Measurements from ENCODE around the gene THOC6. TPM values are rescaled to one million over a fixed set of nuclear protein-coding genes. Genes with fewer than 3 reads are reported as not detected.

Gene THOC6
- 20.0 and 26.9 TPM in 2 replicates for total RNA-seq

GRCh38 chr16:3023669-3024478 lies at the start of gene THOC6, which contains the start of gene HCFC1R1:
Gene THOC6 (plus strand): TSS chr16:3024035. CDS start chr16:3024327, 292 bp downstream.
Gene HCFC1R1 (minus strand): TSS chr16:3023942. CDS start chr16:3023941, 1 bp downstream.

DNA sequence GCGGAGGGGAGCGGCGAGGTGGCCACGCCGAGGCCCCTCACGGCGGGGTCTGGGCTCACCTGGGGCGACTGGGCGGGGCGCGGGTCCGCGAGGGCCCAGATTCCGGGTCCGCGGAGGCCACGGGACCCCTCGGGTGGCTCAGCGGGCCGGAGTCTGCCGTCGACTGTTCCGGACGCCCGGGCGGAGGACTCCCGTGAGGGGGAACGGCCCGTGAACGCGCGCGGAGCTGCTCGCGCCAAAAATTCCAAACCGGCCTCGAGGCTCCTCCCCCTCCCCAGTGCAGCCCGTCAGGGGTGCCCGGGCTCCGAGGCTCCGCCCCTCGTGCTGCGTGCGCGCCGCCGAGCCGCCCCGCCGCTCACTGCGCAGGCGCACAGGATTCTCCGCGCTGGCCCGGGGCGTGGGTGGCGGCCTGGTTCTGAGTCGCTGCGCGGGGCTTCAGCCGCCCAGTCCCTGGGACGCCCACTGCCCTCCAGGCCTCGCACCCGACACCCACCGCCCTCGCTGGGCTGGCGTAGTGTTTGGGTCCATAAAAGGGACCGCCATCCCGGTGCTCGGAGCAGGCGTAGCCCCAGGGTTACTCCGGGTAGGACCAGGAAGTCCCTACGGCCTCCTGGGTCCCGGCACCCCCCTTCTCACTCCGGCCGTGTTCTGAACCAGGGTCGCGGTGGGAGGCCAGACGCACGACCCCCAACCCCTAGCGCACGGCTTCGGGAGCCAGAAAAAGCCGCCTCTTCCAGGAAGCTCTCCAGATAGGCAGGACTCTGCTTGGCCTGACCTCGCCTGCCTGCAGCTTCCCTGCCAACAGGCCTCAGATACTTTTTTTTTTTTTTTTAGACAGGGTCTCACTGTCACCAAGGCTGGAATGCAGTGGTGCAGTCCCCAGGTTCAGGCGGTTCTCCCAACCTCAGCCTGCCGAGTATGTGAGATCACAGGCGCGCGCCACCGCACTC lies 43.3 kb upstream of the THOC6 start, which contains the start of gene PKMYT1:
PKMYT1 (minus strand) TSS at position 220 of the 950 bp plus-strand sequence. CDS start 789 bp downstream, outside the sequence.

GRCh38 chr16:3012828-3013420 lies 10.9 kb upstream of the THOC6 start, which contains the start of gene CLDN9:
Gene CLDN9 (plus strand): TSS chr16:3012923. CDS start chr16:3013363, 440 bp downstream.

GRCh38 chr16:3017794-3018506 lies 5.9 kb upstream of the THOC6 start, which contains the start of gene CLDN6:
Gene CLDN6 (minus strand): TSS chr16:3018183. CDS start chr16:3016021, 2,162 bp downstream.

DNA sequence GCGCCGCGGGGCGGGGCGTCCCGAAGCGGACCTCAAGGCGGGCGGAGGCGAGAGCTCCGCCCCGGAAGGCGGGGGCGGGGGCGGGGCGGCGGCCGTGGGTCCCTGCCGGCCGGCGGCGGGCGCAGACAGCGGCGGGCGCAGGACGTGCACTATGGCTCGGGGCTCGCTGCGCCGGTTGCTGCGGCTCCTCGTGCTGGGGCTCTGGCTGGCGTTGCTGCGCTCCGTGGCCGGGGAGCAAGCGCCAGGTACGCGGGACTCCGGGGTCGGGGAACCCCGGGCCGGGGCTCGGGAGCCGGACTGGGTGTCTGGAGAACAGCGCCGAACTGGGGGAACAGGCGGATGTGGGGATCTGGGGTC lies 3.6 kb upstream of the THOC6 start, which contains the start of gene TNFRSF12A:
TNFRSF12A (plus strand) TSS at position 122 of the 357 bp plus-strand sequence; CDS start at position 152, 30 bp downstream.

DNA sequence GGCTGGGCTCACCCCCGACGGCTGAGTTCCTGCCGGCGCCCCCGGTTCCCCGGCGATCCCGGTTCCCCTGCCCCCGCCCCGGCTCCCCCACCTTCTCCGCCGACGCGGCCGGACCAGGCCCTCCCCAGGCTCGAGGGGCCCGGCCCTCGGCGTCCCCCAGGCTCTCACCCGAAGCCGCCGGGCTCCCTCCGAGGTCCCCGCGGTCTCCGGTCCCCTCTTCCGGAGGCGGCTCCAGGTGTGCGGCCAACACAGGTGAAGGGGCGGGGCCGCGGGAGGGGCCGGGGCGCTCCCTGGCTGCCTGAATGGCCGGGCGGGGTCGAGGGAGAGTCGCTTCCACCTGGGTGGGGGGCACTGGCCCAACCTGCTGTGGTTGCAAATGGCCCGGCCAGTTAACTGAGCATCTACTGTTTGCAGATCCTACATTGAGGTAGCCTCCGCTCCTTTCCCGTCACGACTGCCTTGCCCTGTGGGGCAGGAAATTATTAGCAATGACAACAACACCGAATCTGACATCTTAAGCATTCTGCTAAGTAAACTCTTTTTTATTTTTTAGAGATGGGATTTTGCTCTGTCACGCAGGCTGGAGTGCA lies 13.0 kb downstream of the THOC6 start, which contains the start of gene BICDL2:
BICDL2 (minus strand) TSS at position 219 of the 590 bp plus-strand sequence. CDS start 1,448 bp downstream, outside the sequence.

GRCh38 chr16:3045758-3046640 lies 22.2 kb downstream of the THOC6 start, which contains the start of gene MMP25:
Gene MMP25 (plus strand): TSS chr16:3046561. CDS start chr16:3046918, 357 bp downstream.

DNA sequence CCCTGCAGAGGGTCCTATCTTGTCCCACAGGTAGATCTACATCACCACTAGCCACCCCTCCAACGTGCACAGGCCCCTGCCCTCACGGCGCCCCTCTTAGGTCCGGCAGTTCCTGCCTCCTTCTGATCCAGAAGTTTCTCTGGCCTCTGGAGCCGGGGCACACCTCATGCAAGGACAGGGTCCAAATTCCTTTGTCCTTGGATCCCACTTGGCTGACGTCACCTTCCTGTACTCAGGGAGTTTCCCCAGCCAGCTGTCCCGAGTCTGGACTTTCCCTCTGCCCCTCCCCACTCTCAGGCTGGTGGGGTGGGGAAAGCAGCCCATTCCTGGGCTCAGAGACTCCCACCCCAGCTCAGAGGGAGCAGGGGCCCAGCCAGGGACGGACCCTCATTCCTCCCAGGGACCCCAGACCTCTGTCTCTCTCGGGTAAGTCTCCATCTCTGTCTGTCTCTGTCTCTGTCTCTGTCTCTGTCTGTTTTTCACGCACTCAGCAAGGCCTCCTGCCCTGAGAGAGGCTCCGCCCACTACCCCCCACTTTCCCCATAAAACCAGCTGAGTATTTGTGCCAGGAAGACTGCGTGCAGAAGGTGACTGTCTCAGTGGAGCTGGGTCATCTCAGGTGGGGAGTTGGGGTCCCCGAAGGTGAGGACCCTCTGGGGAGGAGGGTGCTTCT lies 41.4 kb downstream of the THOC6 start, which contains the start of gene IL32:
IL32 (plus strand) TSS at position 572 of the 673 bp plus-strand sequence. CDS start 172 bp downstream, outside the sequence.

Other genes with a start within 250 kb of the THOC6 start
- 303 and 308 TPM in 2 replicates for gene ELOB, start 246.8 kb upstream of the THOC6 start, total RNA-seq
- not detected in 2 replicates for gene PRSS33, start 236.5 kb upstream of the THOC6 start, total RNA-seq
- gene PRSS41, start 225.6 kb upstream of the THOC6 start, total RNA-seq = not detected in 2 replicates
- gene PRSS21, start 206.8 kb upstream of the THOC6 start, total RNA-seq = 0.44 and 2.0 TPM in 2 replicates
- not detected in 2 replicates for gene ZG16B, start 193.7 kb upstream of the THOC6 start, total RNA-seq
- not detected in 2 replicates for gene PRSS22, start 165.9 kb upstream of the THOC6 start, total RNA-seq
- 73.9 and 77.1 TPM in 2 replicates for gene FLYWCH2, start 140.8 kb upstream of the THOC6 start, total RNA-seq
- gene FLYWCH1, start 112.1 kb upstream of the THOC6 start, total RNA-seq = 46.4 and 77.6 TPM in 2 replicates
- 0.17 TPM in 1 of 2 replicates, not detected in the other for gene KREMEN2, start 59.8 kb upstream of the THOC6 start, total RNA-seq
- gene PAQR4, start 54.7 kb upstream of the THOC6 start, total RNA-seq = 2.5 and 6.5 TPM in 2 replicates
- gene PKMYT1, start 43.6 kb upstream of the THOC6 start, total RNA-seq = 0.83 and 9.9 TPM in 2 replicates
- under 0.01 TPM in 1 of 2 replicates, not detected in the other for gene CLDN9, start 11.1 kb upstream of the THOC6 start, total RNA-seq
- gene CLDN6, start 5.9 kb upstream of the THOC6 start, total RNA-seq = 0.15 TPM in 1 of 2 replicates, not detected in the other
- gene TNFRSF12A, start 3.7 kb upstream of the THOC6 start, total RNA-seq = 91.0 and 208 TPM in 2 replicates
- 12.5 and 73.4 TPM in 2 replicates for gene HCFC1R1, start 93 bp upstream of the THOC6 start, total RNA-seq
- gene BICDL2, start 12.9 kb downstream of the THOC6 start, total RNA-seq = 0.17 TPM in 1 of 2 replicates, not detected in the other
- gene MMP25, start 22.5 kb downstream of the THOC6 start, total RNA-seq = 0.15 TPM in 1 of 2 replicates, not detected in the other
- gene IL32, start 41.6 kb downstream of the THOC6 start, total RNA-seq = 2.6 and 14.2 TPM in 2 replicates
- gene ZSCAN10, start 75.3 kb downstream of the THOC6 start, total RNA-seq = 0.17 TPM in 1 of 2 replicates, not detected in the other
- 17.6 and 25.1 TPM in 2 replicates for gene ZNF205, start 88.6 kb downstream of the THOC6 start, total RNA-seq
- 9.0 and 11.6 TPM in 2 replicates for gene ZNF213, start 111.0 kb downstream of the THOC6 start, total RNA-seq
- gene OR1F1, start 164.2 kb downstream of the THOC6 start, total RNA-seq = not detected in 2 replicates
- gene ZNF200, start 211.1 kb downstream of the THOC6 start, total RNA-seq = 8.6 and 9.6 TPM in 2 replicates
- under 0.01 and 0.15 TPM in 2 replicates for gene MEFV, start 232.6 kb downstream of the THOC6 start, total RNA-seq